Fibroblast of pulmonary artery (primary cell): ENCODE measurements around the gene ADTRP.

ENCODE experiments used
- DNase-seq: peaks from one replicate; pipeline ENCODE4 v3.0.0-alpha.2; 2010; ENCODE audit warnings: low read depth
- H3K4me3 ChIP-seq: replicated peaks from 2 replicates; pipeline ENCODE4 v1.5.1; 2011; ENCODE audit warnings: low read depth, mild to moderate bottlenecking, control low read depth, low read length, moderate library complexity
- TF ChIP-seq, protein P1 (sequence below): IDR thresholded peaks from 2 replicates; pipeline ENCODE4 v1.5.1; 2011; ENCODE audit warnings: mild to moderate bottlenecking, control low read depth, low read length, inconsistent platforms; ENCODE audit errors: missing control alignments

Gene ADTRP

DNA sequence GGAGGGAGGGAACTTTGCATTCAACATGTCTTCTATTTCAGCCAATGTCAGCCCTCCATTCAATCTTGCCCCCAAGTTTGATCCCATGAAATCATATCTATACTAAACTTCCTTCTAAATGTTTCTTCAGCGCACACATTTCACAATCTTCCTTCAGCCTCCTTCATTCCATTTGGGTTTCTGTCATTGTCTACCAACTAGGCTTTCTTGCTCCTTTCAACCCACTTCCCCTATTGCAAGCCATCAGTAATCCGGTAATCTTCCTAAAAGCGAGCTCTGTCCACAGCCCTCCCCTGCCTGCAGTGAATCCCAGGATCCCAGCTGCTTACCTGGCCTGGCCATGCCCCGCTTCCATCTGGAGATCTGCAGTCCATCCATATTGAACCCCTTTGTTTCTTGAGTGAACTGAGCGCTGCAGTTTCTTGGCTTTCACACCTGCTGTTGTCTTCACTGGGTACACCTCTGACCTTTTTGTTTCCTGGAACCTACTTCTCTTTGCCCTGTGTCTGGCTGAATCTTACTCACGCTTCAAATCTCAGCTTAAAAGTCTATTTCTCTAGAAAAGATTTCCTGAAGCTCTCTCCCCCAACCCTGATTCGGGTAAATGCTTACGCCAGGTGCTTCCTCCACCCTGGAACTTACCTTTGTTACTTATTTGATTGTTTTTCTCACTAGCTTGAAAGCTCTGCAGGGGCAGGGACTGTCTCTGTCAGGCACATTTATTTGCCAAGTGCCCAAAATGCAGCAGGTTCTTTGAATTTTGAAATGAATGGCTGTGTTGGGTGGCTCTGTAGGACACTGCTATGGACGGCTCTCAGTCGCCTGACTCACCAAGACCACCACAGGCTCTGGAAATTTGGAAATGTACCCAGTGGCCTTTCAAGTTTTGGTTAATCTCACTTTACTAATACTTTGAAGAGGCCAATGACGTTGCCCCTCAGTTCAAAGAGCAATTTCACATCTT lies 50.3 kb downstream of the ADTRP start:
- no peak for DNase-seq
- no peak overlapping the region for H3K4me3 ChIP-seq
- TF ChIP-seq, protein P1, sequence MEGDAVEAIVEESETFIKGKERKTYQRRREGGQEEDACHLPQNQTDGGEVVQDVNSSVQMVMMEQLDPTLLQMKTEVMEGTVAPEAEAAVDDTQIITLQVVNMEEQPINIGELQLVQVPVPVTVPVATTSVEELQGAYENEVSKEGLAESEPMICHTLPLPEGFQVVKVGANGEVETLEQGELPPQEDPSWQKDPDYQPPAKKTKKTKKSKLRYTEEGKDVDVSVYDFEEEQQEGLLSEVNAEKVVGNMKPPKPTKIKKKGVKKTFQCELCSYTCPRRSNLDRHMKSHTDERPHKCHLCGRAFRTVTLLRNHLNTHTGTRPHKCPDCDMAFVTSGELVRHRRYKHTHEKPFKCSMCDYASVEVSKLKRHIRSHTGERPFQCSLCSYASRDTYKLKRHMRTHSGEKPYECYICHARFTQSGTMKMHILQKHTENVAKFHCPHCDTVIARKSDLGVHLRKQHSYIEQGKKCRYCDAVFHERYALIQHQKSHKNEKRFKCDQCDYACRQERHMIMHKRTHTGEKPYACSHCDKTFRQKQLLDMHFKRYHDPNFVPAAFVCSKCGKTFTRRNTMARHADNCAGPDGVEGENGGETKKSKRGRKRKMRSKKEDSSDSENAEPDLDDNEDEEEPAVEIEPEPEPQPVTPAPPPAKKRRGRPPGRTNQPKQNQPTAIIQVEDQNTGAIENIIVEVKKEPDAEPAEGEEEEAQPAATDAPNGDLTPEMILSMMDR = no peak

- DNase-seq = no peak
- TF ChIP-seq, protein P1 = no peak
- H3K4me3 ChIP-seq = no peak overlapping the region
These were observed 51.1 kb downstream of the ADTRP start for GRCh38 chr6:11727346-11727997.

DNA sequence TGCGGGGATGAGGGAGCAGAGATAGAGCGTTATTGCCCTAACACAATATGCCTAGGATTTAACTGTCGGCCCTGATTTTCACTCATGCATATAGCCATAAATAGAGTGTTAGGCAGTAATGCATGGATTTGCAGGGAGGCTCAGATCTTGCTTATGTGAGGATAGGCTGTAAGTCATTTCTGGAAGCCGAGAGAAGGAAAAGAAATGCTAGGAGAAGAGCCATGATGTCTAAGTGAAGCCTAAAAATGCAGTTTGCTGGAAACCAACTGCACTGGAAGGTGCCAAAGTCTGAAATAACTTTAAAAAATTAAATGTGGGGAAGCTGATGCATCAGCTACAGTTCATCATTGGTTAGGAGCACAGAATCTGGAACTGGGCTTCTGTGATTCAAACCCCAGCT lies 54.3 kb downstream of the ADTRP start:
- H3K4me3 ChIP-seq = no peak overlapping the region
- DNase-seq = no peak
- TF ChIP-seq, protein P1 = no peak

DNA sequence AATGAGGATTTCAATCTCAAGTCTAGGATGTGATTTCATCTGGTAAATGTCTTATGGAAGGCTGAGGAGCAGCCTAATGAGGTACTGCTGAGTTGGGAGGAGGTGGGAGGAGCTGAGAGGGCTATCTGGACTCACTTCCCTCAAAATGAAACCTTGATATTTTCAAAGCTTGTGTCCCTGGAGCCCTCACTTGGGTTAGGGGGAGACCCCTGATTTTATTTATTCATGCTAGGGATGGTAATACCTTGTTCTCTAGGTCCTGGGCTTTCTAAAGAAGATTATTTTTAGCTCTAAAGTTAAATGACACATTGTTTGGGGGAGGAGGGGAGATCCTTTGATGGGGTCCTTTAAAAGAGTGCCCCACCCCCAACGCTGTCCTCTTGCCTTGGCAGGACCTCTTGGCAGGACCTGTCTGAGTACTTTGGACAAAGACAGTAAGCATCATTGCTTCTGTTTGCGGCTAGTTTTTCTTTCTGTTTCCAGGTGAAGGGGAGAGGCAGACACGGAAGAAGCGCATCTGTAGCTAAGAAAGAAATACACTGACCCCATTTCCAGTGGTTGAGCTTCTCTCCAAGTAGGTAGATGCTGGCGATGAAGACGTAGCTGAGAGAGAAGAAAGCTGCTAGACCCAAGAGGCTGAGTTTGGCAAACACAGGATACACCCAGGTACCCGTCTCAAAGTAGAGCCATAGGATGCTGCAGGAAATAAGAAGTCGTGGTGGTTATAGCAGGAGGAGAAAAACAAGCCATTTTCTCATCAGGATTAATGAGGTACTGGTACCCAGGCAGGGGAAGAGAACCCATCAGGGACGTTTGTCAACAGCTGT lies 55.6 kb downstream of the ADTRP start:
- H3K4me3 ChIP-seq = no peak overlapping the region
- TF ChIP-seq, protein P1 = no peak
- no peak for DNase-seq

GRCh38 chr6:11722220-11722619 lies 56.4 kb downstream of the ADTRP start:
- no peak overlapping the region for H3K4me3 ChIP-seq
- TF ChIP-seq, protein P1 = no peak
- no peak for DNase-seq

GRCh38 chr6:11718463-11718862 lies 60.1 kb downstream of the ADTRP start:
- TF ChIP-seq, protein P1 = no peak
- DNase-seq = no peak
- H3K4me3 ChIP-seq = no peak overlapping the region
